Smooth muscle cell (in vitro differentiated cells): Measurements from ENCODE around the gene ZNF764. TPM values are rescaled to one million over a fixed set of nuclear protein-coding genes. Genes with fewer than 3 reads are reported as not detected.
"Not testable (repeated sequence)": the region's sequence is repeated elsewhere in the genome, so short reads cannot be mapped to it uniquely, and the experiment has no call there.

ENCODE experiments used
- DNase-seq: peaks from one replicate; lab custom pipeline; 2025; ENCODE audit not compliant: unreplicated experiment; lab: John Stamatoyannopoulos, UW
- H2AFZ ChIP-seq: fragments of 200-600 bp; sonication (generic); 2 replicates; pipeline ENCODE4 v1.6.0; 2016; ENCODE audit warnings: antibody characterized with exemption, low read depth, mild to moderate bottlenecking
- H3F3A ChIP-seq: fragments of 200-600 bp; sonication (generic); 2 replicates; pipeline ENCODE4 v1.6.0; 2017; ENCODE audit warnings: antibody characterized with exemption, low read depth
- H3K27ac ChIP-seq: fragments of 200-600 bp; sonication (generic); 2 replicates; pipeline ENCODE4 v1.5.1; 2016; ENCODE audit warnings: low read depth, mild to moderate bottlenecking
- H3K27me3 ChIP-seq: fragments of 200-600 bp; sonication (generic); 2 replicates; pipeline ENCODE4 v1.6.1; 2016; ENCODE audit warnings: low read depth, mild to moderate bottlenecking
- H3K36me3 ChIP-seq: fragments of 200-600 bp; sonication (generic); 2 replicates; pipeline ENCODE4 v1.5.1; 2016; ENCODE audit warnings: low read depth
- H3K4me1 ChIP-seq: fragments of 200-600 bp; sonication (generic); 2 replicates; pipeline ENCODE4 v1.5.1; 2016; ENCODE audit warnings: low read depth
- H3K4me2 ChIP-seq: fragments of 200-600 bp; sonication (generic); 2 replicates; pipeline ENCODE4 v1.6.0; 2016; ENCODE audit warnings: mild to moderate bottlenecking
- H3K4me3 ChIP-seq: fragments of 200-600 bp; sonication (generic); 2 replicates; pipeline ENCODE4 v1.5.1; 2016; ENCODE audit warnings: mild to moderate bottlenecking
- H3K79me2 ChIP-seq: fragments of 200-600 bp; sonication (generic); 2 replicates; pipeline ENCODE4 v1.6.0; 2016; ENCODE audit warnings: low read depth, mild to moderate bottlenecking
- H3K9ac ChIP-seq: fragments of 200-600 bp; sonication (generic); 2 replicates; pipeline ENCODE4 v1.6.0; 2016; ENCODE audit warnings: low read depth
- H3K9me3 ChIP-seq: fragments of 200-600 bp; sonication (generic); replicated peaks from 2 replicates; pipeline ENCODE4 v1.5.1; 2016; ENCODE audit warnings: low read depth
- H4K20me1 ChIP-seq: fragments of 200-600 bp; sonication (generic); 2 replicates; pipeline ENCODE4 v1.6.0; 2016; ENCODE audit warnings: low read depth
- CTCF ChIP-seq: fragments of 200-600 bp; sonication (generic); IDR thresholded peaks from 2 replicates; pipeline ENCODE4 v1.5.1; 2017; ENCODE audit warnings: borderline replicate concordance, mild to moderate bottlenecking, antibody characterized with exemption; ENCODE audit not compliant: insufficient read depth, poor library complexity, severe bottlenecking
- WGBS: methylation state at CpG from one replicate; pipeline ENCODE4 v1.1.7; 2016; ENCODE audit warnings: low lambda C conversion rate; 5-methylcytosine and 5-hydroxymethylcytosine counted together
- polyA plus RNA-seq: library from polyadenylated mRNA; unstranded; fragments of >200 nt; fragmentation: Nextera tagmentation; extraction: Ambion mirVana; gene quantifications from 2 replicates; pipeline ENCODE4 v1.2.1, GENCODE V29; 2016
- total RNA-seq: library from RNA; depleted of rRNA; stranded (reverse); fragments of >200 nt; gene quantifications from 2 replicates; pipeline ENCODE4 v1.2.3, GENCODE V29; 2014

The ZNF764 gene
- total and polyA plus RNA-seq, 2 experiments from 2014 or later: 1.6 to 6.5 TPM

- Histone ChIP-seq H3K9me3 (no peaks in the 10 kb centered on the region), H2AFZ (peak overlapping the region; percentile 61), H4K20me1 (no peaks in the 10 kb centered on the region), H3K27me3 (no peaks in the 10 kb centered on the region), H3K9ac (peak overlapping the region; percentile 26), H3K36me3 (no peaks in the 10 kb centered on the region), H3K4me3 (peak overlapping the region; percentile 34), H3K4me1 (peaks cover 25% of the 10 kb centered on the region), H3K27ac (peak overlapping the region; percentile 68), H3K4me2 (peak overlapping the region; percentile 63), H3F3A (peaks cover 6% of the 10 kb centered on the region), H3K79me2 (no peaks in the 10 kb centered on the region)
- WGBS: 31% methylated on average over 10 of the region's 10 CpGs
- no peak for DNase-seq
- TF ChIP-seq CTCF: no peak
Measured at GRCh38 chr16:30541502-30542329, 16.5 kb downstream of the ZNF764 start.

- DNase-seq, H3K36me3 ChIP-seq, H3K27me3 ChIP-seq, H3K9ac ChIP-seq, H2AFZ ChIP-seq, H3F3A ChIP-seq, H3K9me3 ChIP-seq, H4K20me1 ChIP-seq, H3K79me2 ChIP-seq: not testable (repeated sequence)
- Histone ChIP-seq H3K27ac (peak overlapping the region; percentile 68), H3K4me3 (peak overlapping the region; percentile 34), H3K4me1 (peaks cover 30% of the 10 kb centered on the region), H3K4me2 (peak overlapping the region; percentile 63)
- 83% methylated on average over 9 of the region's 9 CpGs for WGBS
Measured at GRCh38 chr16:30540916-30541464, 17.2 kb downstream of the ZNF764 start.

GRCh38 chr16:30539986-30540526, 18.1 kb downstream of the ZNF764 start:
- not testable (repeated sequence) for H4K20me1 ChIP-seq, H3K4me3 ChIP-seq, H3K9me3 ChIP-seq, DNase-seq, H3K79me2 ChIP-seq, H2AFZ ChIP-seq, H3K27ac ChIP-seq, H3K36me3 ChIP-seq, H3F3A ChIP-seq, H3K4me2 ChIP-seq, H3K9ac ChIP-seq, H3K27me3 ChIP-seq
- 92% methylated on average over 13 of the region's 13 CpGs for WGBS
- peaks cover 38% of the 10 kb centered on the region for H3K4me1 ChIP-seq

GRCh38 chr16:30539000-30539964, 18.9 kb downstream of the ZNF764 start:
- Histone ChIP-seq H3K27ac (no peak overlapping the region), H3K79me2 (peaks cover 3% of the 10 kb centered on the region), H3K9me3 (no peaks in the 10 kb centered on the region), H3K27me3 (no peaks in the 10 kb centered on the region), H2AFZ (no peak overlapping the region), H3K4me3 (no peak overlapping the region), H3K36me3 (no peaks in the 10 kb centered on the region), H3K4me1 (peaks cover 38% of the 10 kb centered on the region), H3K9ac (no peak overlapping the region), H4K20me1 (no peaks in the 10 kb centered on the region), H3K4me2 (no peak overlapping the region), H3F3A (peaks cover 9% of the 10 kb centered on the region)
- no peak for TF ChIP-seq CTCF
- WGBS: 96% methylated on average over 8 of the region's 8 CpGs
- no peak for DNase-seq

- H3K27me3 ChIP-seq, H4K20me1 ChIP-seq, H3K36me3 ChIP-seq, DNase-seq, H3K9ac ChIP-seq, H3K9me3 ChIP-seq, H3F3A ChIP-seq: not testable (repeated sequence)
- H3K27ac ChIP-seq: peak overlapping the region; percentile 64
- H3K4me2 ChIP-seq: peak overlapping the region; percentile 89
- peak overlapping the region; percentile 85 for H3K4me3 ChIP-seq
- H3K79me2 ChIP-seq: peaks cover 17% of the 10 kb centered on the region
- peaks cover 17% of the 10 kb centered on the region for H3K4me1 ChIP-seq
- WGBS: 86% methylated on average over 13 of the region's 13 CpGs
- peak overlapping the region; percentile 99 for H2AFZ ChIP-seq
Measured at GRCh38 chr16:30536391-30537024, 21.7 kb downstream of the ZNF764 start.
